ENCODE measurements around the gene PEAK3.

The PEAK3 gene

GRCh38 chr19:2327773-2328400, 45.9 kb upstream of the PEAK3 start:
- no peaks in the 10 kb centered on the region for H3K9me3 ChIP-seq (ENCODE audit: low read length)
- H3K9me2 ChIP-seq (ENCODE audit: low read depth, low read length) = no peaks in the 10 kb centered on the region
- H3K4me2 ChIP-seq (ENCODE audit: low read length) = peak overlapping the region; percentile 98
- peak overlapping the region; percentile 98 for H3K4me3 ChIP-seq (ENCODE audit: low read depth, low read length, poor library complexity, severe bottlenecking)
- H3F3A ChIP-seq (ENCODE audit: insufficient read depth, low read length) = 0 out of 2 replicates have a peak, but pooled peaks cover 8% of the 10 kb centered on the region
- no peak for TF ChIP-seq CTCF (IDR thresholded peaks at IDR 0.05; ENCODE audit: low read length)
- no peak for TF ChIP-seq EZH2 (IDR thresholded peaks at IDR 0.05; ENCODE audit: borderline replicate concordance, low read length)
- H4K20me1 ChIP-seq (ENCODE audit: insufficient read depth, low read length) = no peaks in the 10 kb centered on the region
- H3K27me3 ChIP-seq (ENCODE audit: insufficient read depth, low read length) = no peaks in the 10 kb centered on the region
- no peak overlapping the region for H2AFZ ChIP-seq (ENCODE audit: low read length)
- H3K4me1 ChIP-seq (ENCODE audit: insufficient read depth, low read length, severe bottlenecking) = peaks cover 79% of the 10 kb centered on the region
- peak overlapping the region; percentile 81 for H3K27ac ChIP-seq (ENCODE audit: low read depth, low read length, poor library complexity, severe bottlenecking)
- peaks cover 31% of the 10 kb centered on the region; the same call in 1 of the 2 replicates for H3K36me3 ChIP-seq (ENCODE audit: insufficient read depth, low read length)
- H3K9ac ChIP-seq (ENCODE audit: low read length) = peak overlapping the region; percentile 99
- H3K79me2 ChIP-seq (ENCODE audit: insufficient read depth, low read length) = peaks cover 15% of the 10 kb centered on the region

- peak overlapping the region; percentile 98 for H3K4me3 ChIP-seq (ENCODE audit: low read depth, low read length, poor library complexity, severe bottlenecking)
- H4K20me1 ChIP-seq (ENCODE audit: insufficient read depth, low read length) = no peaks in the 10 kb centered on the region
- peaks cover 15% of the 10 kb centered on the region for H3K79me2 ChIP-seq (ENCODE audit: insufficient read depth, low read length)
These were observed 44.9 kb upstream of the PEAK3 start for GRCh38 chr19:2326699-2327360.

More at GRCh38 chr19:2326699-2327360, 44.9 kb upstream of the PEAK3 start:
- Histone ChIP-seq H3K9ac (ENCODE audit: low read length) (peak overlapping the region; percentile 99; the same call in 1 of the 2 replicates), H3K9me2 (ENCODE audit: low read depth, low read length) (no peaks in the 10 kb centered on the region), H3K9me3 (ENCODE audit: low read length) (no peaks in the 10 kb centered on the region), H3K4me2 (ENCODE audit: low read length) (peak overlapping the region; percentile 98), H3K27me3 (ENCODE audit: insufficient read depth, low read length) (no peaks in the 10 kb centered on the region), H3K36me3 (ENCODE audit: insufficient read depth, low read length) (peaks cover 38% of the 10 kb centered on the region; the same call in 1 of the 2 replicates), H3F3A (ENCODE audit: insufficient read depth, low read length) (0 out of 2 replicates have a peak, but pooled peaks cover 8% of the 10 kb centered on the region), H3K27ac (ENCODE audit: low read depth, low read length, poor library complexity, severe bottlenecking) (peak overlapping the region; percentile 81), H2AFZ (ENCODE audit: low read length) (no peak overlapping the region), H3K4me1 (ENCODE audit: insufficient read depth, low read length, severe bottlenecking) (peaks cover 69% of the 10 kb centered on the region)
- TF ChIP-seq CTCF (IDR thresholded peaks at IDR 0.05; ENCODE audit: low read length) (no peak), EZH2 (IDR thresholded peaks at IDR 0.05; ENCODE audit: borderline replicate concordance, low read length) (no peak)

Data from OCI-LY1 (cell line).